SK-N-SH treated with all-trans-retinoic acid at 6 μM for 48 hours (cell line): ENCODE measurements around the gene CDC26.

Experiments used
- ARNTL ChIP-seq: fragments of 450-650 bp; formaldehyde crosslinking; IDR thresholded peaks from 2 replicates; pipeline ENCODE4 v1.5.0; 2020; ENCODE audit warnings: low read depth, mild to moderate bottlenecking, moderate library complexity, borderline replicate concordance
- OSR1 ChIP-seq: fragments of 250-450 bp; sonication (Bioruptor Pico); IDR thresholded peaks from 2 replicates; pipeline ENCODE4 v1.8.0; 2022; ENCODE audit warnings: moderate library complexity, mild to moderate bottlenecking, inconsistent platforms
- PATZ1 ChIP-seq: fragments of 250-450 bp; sonication (Bioruptor Pico); IDR thresholded peaks from 2 replicates; pipeline ENCODE4 v1.8.0; 2020; ENCODE audit warnings: mild to moderate bottlenecking, moderate library complexity, borderline replicate concordance
- RARB ChIP-seq: fragments of 250-450 bp; sonication (Bioruptor Pico); IDR thresholded peaks from 2 replicates; pipeline ENCODE4 v1.8.0; 2021; ENCODE audit warnings: mild to moderate bottlenecking, moderate library complexity
- SNAI2 ChIP-seq: fragments of 250-450 bp; sonication (Bioruptor Pico); IDR thresholded peaks from 2 replicates; pipeline ENCODE4 v1.5.0; 2020; ENCODE audit warnings: mild to moderate bottlenecking, moderate library complexity
- TCF4 ChIP-seq: fragments of 250-450 bp; sonication (Bioruptor Pico); IDR thresholded peaks from 2 replicates; pipeline ENCODE4 v1.8.0; 2021; ENCODE audit warnings: mild to moderate bottlenecking, moderate library complexity, borderline replicate concordance
- TSHZ2 ChIP-seq: fragments of 250-450 bp; sonication (Bioruptor Pico); IDR thresholded peaks from 2 replicates; pipeline ENCODE4 v1.5.0; 2020; ENCODE audit warnings: mild to moderate bottlenecking, moderate library complexity
- ZC3H10 ChIP-seq: fragments of 250-450 bp; sonication (Bioruptor Pico); IDR thresholded peaks from 2 replicates; pipeline ENCODE4 v1.5.1; 2021; ENCODE audit warnings: mild to moderate bottlenecking, moderate library complexity
- ZFP30 ChIP-seq: fragments of 450-650 bp; formaldehyde crosslinking; IDR thresholded peaks from 2 replicates; pipeline ENCODE4 v1.5.0; 2022; ENCODE audit warnings: mild to moderate bottlenecking, moderate library complexity

GRCh38 chr9:113311961-113312360, 36.6 kb upstream of the CDC26 start:
- TF ChIP-seq RARB (no peak), ZFP30 (CRISPR knock-in tag) (no peak), SNAI2 (no peak), TSHZ2 (CRISPR knock-in tag) (no peak), PATZ1 (CRISPR knock-in tag) (no peak), TCF4 (CRISPR knock-in tag) (no peak), ARNTL (no peak), OSR1 (no peak), ZC3H10 (no peak)
